DND-41 (cell line): ENCODE data around the gene PGBD1.
"Not testable (repeated sequence)": the region's sequence is repeated elsewhere in the genome, so short reads cannot be mapped to it uniquely, and the experiment has no call there.

Experiments used
- ATAC-seq: fragments of 200-7000 bp; cut with Tn5 transposase; 3 replicates; pipeline ENCODE4 v1.9.1; 2021; ENCODE audit warnings: low read depth; ENCODE audit not compliant: insufficient read depth
- DNase-seq: peaks from one replicate; pipeline ENCODE4 v3.0.0-alpha.2; 2020
- H2AFZ ChIP-seq: 2 replicates; pipeline ENCODE4 v1.6.0; 2012; ENCODE audit warnings: low read depth, low read length
- H3K27ac ChIP-seq: 2 replicates; pipeline ENCODE4 v1.5.1; 2012; ENCODE audit warnings: low read length, inconsistent platforms
- H3K27me3 ChIP-seq: fragments of 200-600 bp; sonication (generic); 2 replicates; pipeline ENCODE4 v1.6.0; 2012; ENCODE audit warnings: low read length, mild to moderate bottlenecking, inconsistent platforms; ENCODE audit not compliant: insufficient read depth, poor library complexity
- H3K36me3 ChIP-seq: 2 replicates; pipeline ENCODE4 v1.5.1; 2012; ENCODE audit warnings: low read length, inconsistent platforms; ENCODE audit not compliant: insufficient read depth
- H3K4me1 ChIP-seq: 2 replicates; pipeline ENCODE4 v1.5.1; 2012; ENCODE audit warnings: mild to moderate bottlenecking, low read length; ENCODE audit not compliant: insufficient read depth
- H3K4me2 ChIP-seq: 2 replicates; pipeline ENCODE4 v1.6.0; 2012; ENCODE audit warnings: mild to moderate bottlenecking, moderate library complexity, low read length, inconsistent platforms; ENCODE audit not compliant: insufficient read depth
- H3K4me3 ChIP-seq, 2 experiments: fragments of 200-600 bp in 1 of 2; shearing (Covaris generic) in 1 of 2; 2 replicates each; pipeline ENCODE4 v1.5.1; 2012 to 2016; ENCODE audit warnings: inconsistent platforms in 2 of 2, low read length in 2 of 2, mild to moderate bottlenecking in 2 of 2, low read depth in 1 of 2, moderate library complexity in 1 of 2
- H3K79me2 ChIP-seq: 2 replicates; pipeline ENCODE4 v1.6.0; 2012; ENCODE audit warnings: low read length, inconsistent platforms; ENCODE audit not compliant: insufficient read depth
- H3K9ac ChIP-seq: 2 replicates; pipeline ENCODE4 v1.6.0; 2012; ENCODE audit warnings: low read depth, mild to moderate bottlenecking, inconsistent platforms, low read length, moderate library complexity
- H3K9me3 ChIP-seq: 2 replicates; pipeline ENCODE4 v1.5.1; 2012; ENCODE audit warnings: low read length, moderate library complexity, mild to moderate bottlenecking, inconsistent platforms; ENCODE audit not compliant: insufficient read depth, severe bottlenecking
- H4K20me1 ChIP-seq: 2 replicates; pipeline ENCODE4 v1.6.0; 2012; ENCODE audit warnings: low read length; ENCODE audit not compliant: insufficient read depth
- EZH2 ChIP-seq: IDR thresholded peaks from 3 replicates; pipeline ENCODE4 v1.6.1; 2012; ENCODE audit warnings: borderline replicate concordance, low read depth, mild to moderate bottlenecking, moderate library complexity, low read length, inconsistent platforms; ENCODE audit not compliant: severe bottlenecking
- TF ChIP-seq, protein P1 (sequence below): IDR thresholded peaks from 2 replicates; pipeline ENCODE4 v1.5.1; 2012; ENCODE audit warnings: borderline replicate concordance, low read length, moderate library complexity, mild to moderate bottlenecking; ENCODE audit not compliant: poor library complexity, severe bottlenecking; ENCODE audit errors: extremely low read depth

PGBD1 gene

DNA sequence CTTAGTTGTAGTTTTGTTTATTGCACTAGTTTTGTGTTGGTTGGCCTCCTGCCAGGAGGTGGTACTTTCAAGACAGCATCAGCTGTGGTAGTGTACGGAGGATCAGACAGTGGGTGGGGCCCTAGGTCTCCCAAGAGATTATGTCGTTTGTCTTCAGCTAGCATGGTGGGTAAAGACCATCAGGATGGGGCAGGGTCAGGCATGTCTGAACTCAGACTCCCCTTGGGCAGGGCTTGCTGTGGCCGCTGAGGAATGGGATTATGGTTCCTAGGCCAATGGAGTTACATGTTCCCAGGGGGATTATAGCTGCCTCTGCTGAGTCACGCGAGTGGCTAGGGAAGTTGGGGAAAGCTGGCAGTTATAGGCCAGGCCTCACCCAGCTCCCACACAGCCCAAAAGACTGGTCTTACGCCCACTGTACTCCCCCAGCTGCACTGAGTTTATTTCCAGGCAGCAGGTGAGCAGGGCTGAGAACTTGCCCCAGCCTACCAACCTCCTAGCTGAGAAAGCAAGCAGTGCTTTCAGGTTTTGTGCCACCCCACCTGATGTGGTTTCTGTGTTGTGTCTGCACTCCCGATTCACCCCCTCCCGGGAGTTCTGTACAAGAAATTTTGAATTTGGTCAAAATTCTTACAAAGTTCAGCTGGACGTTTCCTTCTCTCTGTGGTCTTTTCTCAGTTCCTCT lies 29.9 kb downstream of the PGBD1 start:
- Histone ChIP-seq H3K9ac (no peak overlapping the region), H3K36me3 (no peaks in the 10 kb centered on the region), H3K4me3 (no peak overlapping the region), H4K20me1 (no peaks in the 10 kb centered on the region), H3K27ac (no peak overlapping the region), H2AFZ (no peak overlapping the region), H3K4me2 (no peak overlapping the region), H3K27me3 (no peaks in the 10 kb centered on the region), H3K79me2 (no peaks in the 10 kb centered on the region), H3K4me1 (no peaks in the 10 kb centered on the region), H3K9me3 (no peaks in the 10 kb centered on the region)
- TF ChIP-seq, protein P1, sequence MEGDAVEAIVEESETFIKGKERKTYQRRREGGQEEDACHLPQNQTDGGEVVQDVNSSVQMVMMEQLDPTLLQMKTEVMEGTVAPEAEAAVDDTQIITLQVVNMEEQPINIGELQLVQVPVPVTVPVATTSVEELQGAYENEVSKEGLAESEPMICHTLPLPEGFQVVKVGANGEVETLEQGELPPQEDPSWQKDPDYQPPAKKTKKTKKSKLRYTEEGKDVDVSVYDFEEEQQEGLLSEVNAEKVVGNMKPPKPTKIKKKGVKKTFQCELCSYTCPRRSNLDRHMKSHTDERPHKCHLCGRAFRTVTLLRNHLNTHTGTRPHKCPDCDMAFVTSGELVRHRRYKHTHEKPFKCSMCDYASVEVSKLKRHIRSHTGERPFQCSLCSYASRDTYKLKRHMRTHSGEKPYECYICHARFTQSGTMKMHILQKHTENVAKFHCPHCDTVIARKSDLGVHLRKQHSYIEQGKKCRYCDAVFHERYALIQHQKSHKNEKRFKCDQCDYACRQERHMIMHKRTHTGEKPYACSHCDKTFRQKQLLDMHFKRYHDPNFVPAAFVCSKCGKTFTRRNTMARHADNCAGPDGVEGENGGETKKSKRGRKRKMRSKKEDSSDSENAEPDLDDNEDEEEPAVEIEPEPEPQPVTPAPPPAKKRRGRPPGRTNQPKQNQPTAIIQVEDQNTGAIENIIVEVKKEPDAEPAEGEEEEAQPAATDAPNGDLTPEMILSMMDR: no peak
- no peak for TF ChIP-seq EZH2
- peak; percentile 12 for DNase-seq
- ATAC-seq: no peak

DNA sequence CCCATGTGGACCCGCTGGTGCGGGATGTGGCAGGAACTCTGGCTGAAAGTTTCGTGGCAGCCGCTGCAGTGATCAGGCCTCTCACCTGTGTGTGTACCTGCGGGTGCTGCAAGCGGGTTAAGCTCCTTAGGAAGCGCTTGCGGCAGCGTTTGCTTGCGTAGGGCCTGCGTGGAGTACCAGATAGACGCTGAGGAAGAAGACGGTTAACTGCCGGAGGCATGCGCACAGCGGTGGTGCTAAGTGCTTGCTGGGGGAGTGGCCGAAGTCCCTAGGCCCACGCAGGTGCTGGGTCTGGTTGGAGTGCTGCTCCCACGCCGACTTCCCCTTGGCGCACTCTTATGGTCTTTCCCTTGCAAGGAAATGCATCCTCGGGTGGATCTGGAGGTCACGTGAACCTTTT lies 31.6 kb downstream of the PGBD1 start:
- Histone ChIP-seq H3K4me3 (no peak overlapping the region), H3K9ac (no peak overlapping the region), H3K4me2 (no peak overlapping the region), H3K27ac (no peak overlapping the region), H3K36me3 (no peaks in the 10 kb centered on the region), H2AFZ (no peak overlapping the region), H3K27me3 (no peaks in the 10 kb centered on the region), H4K20me1 (no peaks in the 10 kb centered on the region), H3K79me2 (no peaks in the 10 kb centered on the region), H3K9me3 (no peaks in the 10 kb centered on the region), H3K4me1 (no peaks in the 10 kb centered on the region)
- DNase-seq: no peak
- no peak for TF ChIP-seq EZH2
- TF ChIP-seq, protein P1: no peak
- no peak for ATAC-seq

DNA sequence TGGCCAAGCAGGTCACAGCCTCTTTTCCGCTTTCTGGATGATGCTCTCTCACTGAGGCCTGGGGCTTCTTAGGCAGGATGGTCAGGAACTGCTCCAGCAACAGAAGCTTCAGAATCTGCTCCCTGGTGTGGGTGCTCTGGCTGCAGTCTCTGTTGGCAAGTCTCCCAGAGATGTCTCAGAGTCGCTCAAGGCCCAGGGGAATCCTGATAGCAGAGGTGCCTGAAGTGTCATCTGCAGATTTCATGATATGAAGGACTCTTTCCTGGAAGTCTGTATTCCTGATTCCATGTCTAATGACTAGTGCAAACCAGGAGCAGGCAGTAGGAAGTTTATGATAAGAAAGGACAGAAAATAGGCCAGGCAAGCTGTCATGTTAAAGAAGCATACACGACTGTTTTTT lies 34.3 kb downstream of the PGBD1 start:
- Histone ChIP-seq H3K9me3 (no peaks in the 10 kb centered on the region), H3K4me2 (no peak overlapping the region), H3K27me3 (no peaks in the 10 kb centered on the region), H3K9ac (no peak overlapping the region), H3K4me3 (no peak overlapping the region), H3K79me2 (no peaks in the 10 kb centered on the region), H3K4me1 (no peaks in the 10 kb centered on the region), H2AFZ (no peak overlapping the region), H3K27ac (no peak overlapping the region), H3K36me3 (no peaks in the 10 kb centered on the region), H4K20me1 (no peaks in the 10 kb centered on the region)
- no peak for DNase-seq
- ATAC-seq: no peak
- TF ChIP-seq EZH2: no peak
- TF ChIP-seq, protein P1: no peak

DNA sequence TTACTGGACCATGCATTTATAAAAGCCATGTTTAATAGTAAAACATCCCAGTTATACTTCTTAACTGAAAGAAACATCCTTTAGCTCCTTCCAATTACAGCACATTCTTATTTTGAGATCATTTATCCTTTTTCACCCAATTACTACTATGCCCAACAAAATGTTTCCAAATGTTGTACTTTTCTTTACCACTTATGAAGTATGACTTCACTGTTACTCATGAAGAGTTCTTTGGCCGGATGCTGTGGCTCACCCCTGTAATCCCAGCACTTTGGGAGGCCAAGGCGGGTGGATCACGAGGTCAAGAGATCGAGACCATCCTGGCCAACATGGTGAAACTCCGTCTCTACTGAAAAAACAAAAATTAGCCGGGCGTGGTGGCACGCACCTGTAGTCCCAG lies 36.5 kb downstream of the PGBD1 start:
- not testable (repeated sequence) for H3K9me3 ChIP-seq, H3K27ac ChIP-seq, H3K27me3 ChIP-seq, H3K79me2 ChIP-seq, DNase-seq, H3K4me2 ChIP-seq, H3K4me3 ChIP-seq, ATAC-seq, H4K20me1 ChIP-seq, H3K4me1 ChIP-seq, H2AFZ ChIP-seq, H3K36me3 ChIP-seq, H3K9ac ChIP-seq
